ENCODE data around the gene WHAMM.

WHAMM gene

GRCh38 chr15:82789491-82789890, 19.9 kb upstream of the WHAMM start:
- DNase-seq (ENCODE audit: low read depth) = no peak
- no peak overlapping the region for H3K4me3 ChIP-seq (ENCODE audit: control insufficient read depth, low read depth, low read length)
- TF ChIP-seq CTCF (conservative IDR thresholded peaks at IDR 0.05; ENCODE audit: control insufficient read depth, insufficient read depth, low read depth, low read length) = no peak

GRCh38 chr15:82790321-82790720, 19.1 kb upstream of the WHAMM start:
- DNase-seq (ENCODE audit: low read depth) = no peak
- TF ChIP-seq CTCF (conservative IDR thresholded peaks at IDR 0.05; ENCODE audit: control insufficient read depth, insufficient read depth, low read depth, low read length) = no peak
- no peak overlapping the region for H3K4me3 ChIP-seq (ENCODE audit: control insufficient read depth, low read depth, low read length)

GRCh38 chr15:82792068-82792467, 17.4 kb upstream of the WHAMM start:
- DNase-seq (ENCODE audit: low read depth) = no peak
- TF ChIP-seq CTCF (conservative IDR thresholded peaks at IDR 0.05; ENCODE audit: control insufficient read depth, insufficient read depth, low read depth, low read length) = no peak
- no peak overlapping the region for H3K4me3 ChIP-seq (ENCODE audit: control insufficient read depth, low read depth, low read length)

- H3K4me3 ChIP-seq (ENCODE audit: control insufficient read depth, low read depth, low read length) = no peak overlapping the region
- no peak for TF ChIP-seq CTCF (conservative IDR thresholded peaks at IDR 0.05; ENCODE audit: control insufficient read depth, insufficient read depth, low read depth, low read length)
- no peak for DNase-seq (ENCODE audit: low read depth)
Measured at GRCh38 chr15:82793737-82794136, 15.7 kb upstream of the WHAMM start.

GRCh38 chr15:82798104-82798503, 11.3 kb upstream of the WHAMM start:
- DNase-seq (ENCODE audit: low read depth) = no peak
- no peak for TF ChIP-seq CTCF (conservative IDR thresholded peaks at IDR 0.05; ENCODE audit: control insufficient read depth, insufficient read depth, low read depth, low read length)
- no peak overlapping the region for H3K4me3 ChIP-seq (ENCODE audit: control insufficient read depth, low read depth, low read length)

GRCh38 chr15:82798531-82799166, 10.8 kb upstream of the WHAMM start:
- no peak for TF ChIP-seq CTCF (conservative IDR thresholded peaks at IDR 0.05; ENCODE audit: control insufficient read depth, insufficient read depth, low read depth, low read length)
- DNase-seq (ENCODE audit: low read depth) = no peak
- no peak overlapping the region for H3K4me3 ChIP-seq (ENCODE audit: control insufficient read depth, low read depth, low read length)

Measured in fibroblast of mammary gland (primary cell).